ENCODE data around the gene DEPDC4.

- no peak for TF ChIP-seq CTBP1 (IDR thresholded peaks at IDR 0.05; ENCODE audit: borderline replicate concordance)
- TF ChIP-seq SP1 (IDR thresholded peaks at IDR 0.05): no peak
- TF ChIP-seq TARDBP (IDR thresholded peaks at IDR 0.05): no peak
- no peak for TF ChIP-seq FOXM1 (IDR thresholded peaks at IDR 0.05; ENCODE audit: borderline replicate concordance)
- TF ChIP-seq ZNF384 (IDR thresholded peaks at IDR 0.05): no peak
- no peak for TF ChIP-seq NFRKB (IDR thresholded peaks at IDR 0.05)
- no peak for TF ChIP-seq PKNOX1 (IDR thresholded peaks at IDR 0.05)
Observed at GRCh38 chr12:100293017-100293416, 26.1 kb upstream of the DEPDC4 start.
